Osteocyte (in vitro differentiated cells): ENCODE measurements around the gene OVCH1. TPM values are rescaled to one million over a fixed set of nuclear protein-coding genes. Genes with fewer than 3 reads are reported as not detected.

Source experiments
- DNase-seq: peaks from one replicate; pipeline ENCODE4 v3.0.0; 2021; ENCODE audit warnings: mixed read lengths; ENCODE audit not compliant: unreplicated experiment; ENCODE audit errors: extremely low spot score
- H3K27ac Mint-ChIP-seq: one replicate; pipeline ENCODE4 v1.8.0; 2021; ENCODE audit warnings: mild to moderate bottlenecking, mixed read lengths; ENCODE audit not compliant: unreplicated experiment
- H3K27me3 Mint-ChIP-seq: one replicate; pipeline ENCODE4 v1.8.0; 2021; ENCODE audit warnings: mixed read lengths; ENCODE audit not compliant: unreplicated experiment
- H3K36me3 Mint-ChIP-seq: one replicate; pipeline ENCODE4 v1.8.0; 2021; ENCODE audit warnings: mixed read lengths; ENCODE audit not compliant: unreplicated experiment
- H3K4me1 Mint-ChIP-seq: one replicate; pipeline ENCODE4 v1.8.0; 2021; ENCODE audit warnings: mixed read lengths; ENCODE audit not compliant: unreplicated experiment
- H3K4me3 Mint-ChIP-seq: one replicate; pipeline ENCODE4 v1.8.0; 2021; ENCODE audit warnings: mild to moderate bottlenecking, moderate library complexity, mixed read lengths; ENCODE audit not compliant: unreplicated experiment
- H3K9me3 Mint-ChIP-seq: one replicate; pipeline ENCODE4 v1.8.0; 2021; ENCODE audit warnings: mixed read lengths; ENCODE audit not compliant: unreplicated experiment
- CTCF ChIP-seq: fragments of 200-600 bp; sonication (generic); IDR thresholded peaks from 2 replicates; pipeline ENCODE4 v1.5.0; 2021; ENCODE audit warnings: antibody characterized with exemption, mild to moderate bottlenecking, moderate library complexity
- total RNA-seq: library from RNA; stranded (reverse); gene quantifications from 2 replicates; pipeline ENCODE4 v1.2.1, GENCODE V29; 2021

OVCH1 gene
- total RNA-seq, 1 donor from 2014 or later: 0.46 TPM

DNA sequence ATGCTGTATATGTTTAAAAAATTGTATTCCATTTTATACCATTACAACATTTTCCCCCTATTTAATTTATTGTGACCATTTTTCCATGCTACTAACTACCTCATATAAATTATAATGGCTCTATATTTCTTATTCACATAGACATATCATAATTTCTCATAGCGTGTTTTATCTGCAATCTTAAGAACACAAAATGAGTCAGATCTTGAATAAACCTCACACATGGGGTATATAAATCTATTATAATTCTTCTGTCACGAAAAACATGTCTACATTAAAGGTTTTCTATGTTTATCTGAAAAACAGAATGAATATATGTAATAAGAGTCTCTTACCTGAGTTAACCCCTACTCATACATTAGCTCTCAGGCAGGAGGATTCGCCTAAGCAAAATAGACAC is 66.0 kb downstream of the OVCH1 start:
- peaks cover 6% of the 10 kb centered on the region for H3K4me1 Mint-ChIP-seq
- no peak overlapping the region for H3K4me3 Mint-ChIP-seq
- no peak overlapping the region for H3K27ac Mint-ChIP-seq

GRCh38 chr12:29430716-29431044 is 66.8 kb downstream of the OVCH1 start:
- Mint-ChIP-seq H3K4me3 (no peak overlapping the region), H3K4me1 (peaks cover 12% of the 10 kb centered on the region), H3K27ac (no peak overlapping the region), H3K9me3 (no peaks in the 10 kb centered on the region), H3K36me3 (no peaks in the 10 kb centered on the region), H3K27me3 (peaks cover 14% of the 10 kb centered on the region)
- TF ChIP-seq CTCF: no peak
- DNase-seq: no peak

More for the DNA sequence above, 66.0 kb downstream of the OVCH1 start:
- no peak for DNase-seq
- peaks cover 14% of the 10 kb centered on the region for H3K27me3 Mint-ChIP-seq
- no peak for TF ChIP-seq CTCF
- H3K9me3 Mint-ChIP-seq: no peaks in the 10 kb centered on the region
- no peaks in the 10 kb centered on the region for H3K36me3 Mint-ChIP-seq

DNA sequence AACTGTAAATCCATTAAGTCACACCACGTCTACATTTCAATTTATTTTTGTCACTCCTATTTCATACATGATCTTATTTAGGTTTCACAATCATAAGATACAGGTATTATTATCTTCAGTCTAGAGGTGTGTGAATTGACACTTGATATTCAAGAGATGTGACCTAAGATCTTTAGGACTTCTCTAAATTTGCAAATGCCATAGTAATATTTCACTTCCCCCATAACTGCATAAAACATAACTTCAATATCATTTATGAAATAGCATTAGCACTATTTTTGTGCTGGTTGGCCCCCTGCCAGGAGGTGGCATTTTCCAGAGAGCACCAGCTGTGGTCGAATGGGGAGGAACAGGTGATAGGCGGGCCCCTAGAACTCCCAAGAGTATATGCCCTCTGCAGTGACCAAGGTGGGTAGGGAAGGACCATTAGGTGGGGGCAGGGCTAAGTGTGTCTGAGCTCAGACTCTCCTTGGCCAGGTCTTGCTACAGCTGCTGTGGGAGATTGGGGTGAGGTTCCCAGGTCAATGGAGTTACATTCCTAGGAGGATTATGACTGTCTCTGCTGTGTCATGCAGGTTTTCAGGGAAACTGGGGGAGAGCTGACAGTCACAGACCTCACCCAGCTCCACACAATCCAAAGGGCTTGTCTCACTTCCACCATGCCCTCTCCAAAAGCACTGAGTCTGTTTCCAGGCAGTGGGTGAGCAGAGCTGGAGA is 67.3 kb downstream of the OVCH1 start:
- Mint-ChIP-seq H3K4me1 (peaks cover 16% of the 10 kb centered on the region), H3K27me3 (peaks cover 14% of the 10 kb centered on the region), H3K27ac (no peak overlapping the region), H3K9me3 (no peaks in the 10 kb centered on the region), H3K4me3 (no peak overlapping the region), H3K36me3 (no peaks in the 10 kb centered on the region)
- no peak for DNase-seq
- no peak for TF ChIP-seq CTCF

DNA sequence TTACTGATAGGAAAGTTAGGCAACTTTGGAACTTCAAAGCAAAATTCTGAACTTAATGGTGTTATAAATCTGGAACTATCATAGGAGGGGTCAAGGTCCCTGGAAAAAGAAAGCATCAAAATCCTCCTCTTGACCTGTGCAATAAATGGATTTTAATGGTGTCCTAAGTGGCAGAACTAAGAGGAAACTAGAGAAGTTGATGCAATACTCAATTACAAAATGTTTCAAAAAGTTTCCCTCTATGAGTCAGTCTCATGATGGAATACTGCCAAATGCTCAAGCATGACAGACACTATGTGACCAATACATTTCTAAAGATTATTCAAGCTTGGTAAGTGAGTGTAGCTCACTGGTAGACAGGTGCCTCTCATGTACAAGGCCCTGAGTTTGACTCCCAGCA is 68.9 kb downstream of the OVCH1 start:
- DNase-seq: no peak
- Mint-ChIP-seq H3K27me3 (peaks cover 12% of the 10 kb centered on the region), H3K4me1 (peaks cover 16% of the 10 kb centered on the region), H3K4me3 (no peak overlapping the region), H3K9me3 (no peaks in the 10 kb centered on the region), H3K36me3 (no peaks in the 10 kb centered on the region), H3K27ac (peak overlapping the region; percentile 6)
- TF ChIP-seq CTCF: no peak

DNA sequence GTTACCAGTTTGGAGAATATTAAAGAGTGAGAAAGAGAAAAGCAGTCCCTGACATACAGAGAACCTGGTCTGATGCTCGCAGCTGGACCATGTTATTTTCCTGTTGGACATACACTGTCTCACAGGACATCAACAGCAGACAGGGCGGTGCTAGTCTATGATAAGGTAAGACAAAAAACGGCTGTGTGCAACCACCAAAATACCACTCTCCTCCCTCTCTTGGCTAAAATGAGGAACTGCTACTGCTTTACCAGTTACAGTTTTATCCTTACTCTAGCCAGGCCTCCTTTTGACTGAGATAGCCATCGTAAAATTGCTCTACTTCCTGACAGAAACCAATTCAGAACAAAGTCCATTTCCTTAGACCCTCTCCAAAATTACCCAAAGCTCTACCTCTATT is 69.5 kb downstream of the OVCH1 start:
- Mint-ChIP-seq H3K9me3 (no peaks in the 10 kb centered on the region), H3K4me3 (no peak overlapping the region), H3K27me3 (peaks cover 18% of the 10 kb centered on the region), H3K4me1 (peaks cover 16% of the 10 kb centered on the region), H3K36me3 (no peaks in the 10 kb centered on the region), H3K27ac (no peak overlapping the region)
- no peak for TF ChIP-seq CTCF
- no peak for DNase-seq
